H1 (cell line): ENCODE results near the gene ARHGAP8. TPM values are rescaled to one million over a fixed set of nuclear protein-coding genes. Genes with fewer than 3 reads are reported as not detected.

Experiments used
- CBX5 ChIP-seq: fragments of 300-800, 300-1000 bp; sonication (generic); IDR thresholded peaks from 2 replicates; pipeline ENCODE4 v1.7.1; 2016; ENCODE audit warnings: antibody characterized with exemption, low read length, low read depth
- FOSL1 ChIP-seq: IDR thresholded peaks from 2 replicates; pipeline ENCODE4 v1.6.1; 2011; ENCODE audit warnings: mild to moderate bottlenecking, low read depth, low read length, moderate library complexity; ENCODE audit not compliant: insufficient read depth
- GTF2F1 ChIP-seq: IDR thresholded peaks from 2 replicates; pipeline ENCODE4 v1.6.1; 2012; ENCODE audit warnings: low read depth, low read length, improper control_type of control experiment, borderline replicate concordance
- SIX5 ChIP-seq: IDR thresholded peaks from 2 replicates; pipeline ENCODE4 v1.6.1; 2011; ENCODE audit warnings: mild to moderate bottlenecking, low read depth, low read length
- ZNF274 ChIP-seq: IDR thresholded peaks from 2 replicates; pipeline ENCODE4 v1.7.0; 2012; ENCODE audit warnings: low read length, borderline replicate concordance; ENCODE audit errors: extremely low read depth
- polyA plus RNA-seq, 7 experiments: library from polyadenylated mRNA; depleted of rRNA in 3 of 7; stranded (reverse) in 5 of 7; unstranded in 2 of 7; fragments of >200 nt in 5 of 7; fragments of 200-250 nt in 2 of 7; gene quantifications; 1 replicate in 5 of 7; 2 replicates in 1 of 7; 4 replicates in 1 of 7; pipeline versions ENCODE4 v1.2.1 to v1.2.3, GENCODE V29; 2011 to 2013; ENCODE audit warnings: missing spikeins in 2 of 7, mixed read lengths in 2 of 7
- total RNA-seq: library from RNA; stranded (reverse); fragmentation: NEBNext Ultra II Directional; extraction: Animal tissue kit (Norgen Biotek cat#: 25700); gene quantifications from 2 replicates; pipeline ENCODE4 v1.2.1, GENCODE V29; 2021

Gene ARHGAP8
- total and polyA plus RNA-seq, 2 of the 8 experiments (the other 6 are each of a cell fraction or from before 2014, with no cell fraction given) = 35.6 to 47.7 TPM

DNA sequence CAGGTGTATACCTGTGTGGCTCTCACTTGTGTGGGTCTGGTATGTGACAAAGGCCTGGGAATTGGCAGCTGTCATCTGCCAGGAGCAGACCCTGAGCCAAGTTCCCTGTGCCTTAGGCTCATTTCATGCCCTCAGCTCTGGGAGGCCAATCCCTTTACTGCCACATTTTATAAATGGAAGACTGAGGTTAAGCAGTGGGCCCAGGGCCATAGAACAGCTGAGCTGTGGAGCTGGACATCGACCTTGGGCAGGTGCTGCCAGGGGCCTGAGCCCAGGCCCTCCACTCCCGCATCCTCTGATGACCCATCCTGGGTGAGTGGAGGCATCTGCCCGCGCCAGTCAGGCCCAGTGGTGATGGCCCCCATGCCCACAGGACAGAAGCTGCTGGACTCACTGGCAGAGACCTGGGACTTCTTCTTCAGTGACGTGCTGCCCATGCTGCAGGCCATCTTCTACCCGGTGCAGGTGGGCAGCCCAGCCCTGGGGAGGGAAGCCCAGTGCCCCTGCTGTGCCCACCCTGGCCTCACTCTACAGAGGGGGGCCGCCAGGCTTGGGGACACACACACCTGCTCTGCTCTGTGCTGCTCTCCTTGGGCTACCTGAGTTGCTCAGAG lies 20.9 kb upstream of the ARHGAP8 start (continued):
- TF ChIP-seq ZNF274 = no peak
- TF ChIP-seq GTF2F1 = no peak
- TF ChIP-seq SIX5 = no peak
- no peak for TF ChIP-seq CBX5
- no peak for TF ChIP-seq FOSL1
